Activated CD4-positive, alpha-beta T cell treated with anti-CD3 and anti-CD28 coated beads for 4 hours (primary cell): ENCODE measurements around the gene USF1.
A peak's percentile ranks its signal among the peaks of the same experiment; 100 is the strongest.
"Not testable (repeated sequence)": the region's sequence is repeated elsewhere in the genome, so short reads cannot be mapped to it uniquely, and the experiment has no call there.

ENCODE experiments used
- DNase-seq, 2 donors: peaks; one replicate each; pipeline ENCODE4 v3.0.0-alpha.2; 2020

USF1 gene

DNA sequence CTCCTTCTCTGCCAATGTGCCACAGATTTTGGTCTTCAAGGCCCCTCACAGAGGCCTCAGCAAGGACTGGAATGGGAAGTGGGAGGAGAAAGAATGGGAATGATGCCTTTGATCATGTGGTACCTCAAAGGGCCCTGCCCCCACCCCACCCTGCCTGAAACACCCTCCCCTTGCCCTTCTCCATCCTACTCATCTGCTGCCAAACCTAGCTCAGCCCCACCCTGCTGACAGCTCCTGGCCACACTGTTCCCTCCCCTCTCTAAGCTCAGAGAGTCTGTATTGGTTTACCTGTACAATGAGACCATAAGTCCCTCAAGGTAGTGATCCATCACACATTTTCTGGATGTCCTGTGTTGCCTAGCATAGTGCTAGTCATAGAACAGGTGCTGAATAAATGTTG is 30.6 kb upstream of the USF1 start:
- DNase-seq: no peak

DNA sequence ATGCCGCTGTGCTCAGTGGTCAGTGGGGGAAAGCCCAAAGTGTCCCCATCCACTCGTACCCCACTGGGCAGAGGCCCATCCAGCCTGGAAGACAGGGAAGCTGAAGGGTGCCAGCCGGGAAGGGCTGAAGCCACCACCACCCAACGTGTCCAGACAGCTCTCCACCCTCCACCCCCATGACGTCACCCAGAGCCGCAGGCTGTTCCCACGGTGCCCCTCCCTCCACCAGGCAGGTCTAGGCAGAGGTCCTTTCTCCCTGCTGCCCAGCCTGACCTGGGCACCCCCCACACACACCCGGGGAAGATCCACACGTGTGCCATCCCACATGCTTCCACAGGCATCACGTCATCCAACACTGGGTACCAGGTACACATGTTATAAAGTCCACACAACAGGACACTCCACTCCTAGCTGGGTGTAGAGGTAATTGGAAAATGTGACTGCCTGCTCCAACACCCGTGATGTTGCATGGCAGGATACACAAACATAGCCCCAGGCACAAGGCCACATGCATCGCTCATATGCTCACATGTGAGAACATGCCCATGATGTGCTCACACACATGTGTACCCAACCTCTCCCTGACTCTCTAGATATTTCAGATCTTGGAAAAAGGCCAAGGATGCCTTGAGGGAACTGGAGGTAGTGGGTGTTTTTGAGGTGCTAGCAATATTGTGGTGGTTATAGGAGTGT is 29.0 kb upstream of the USF1 start:
- DNase-seq: no peak

DNA sequence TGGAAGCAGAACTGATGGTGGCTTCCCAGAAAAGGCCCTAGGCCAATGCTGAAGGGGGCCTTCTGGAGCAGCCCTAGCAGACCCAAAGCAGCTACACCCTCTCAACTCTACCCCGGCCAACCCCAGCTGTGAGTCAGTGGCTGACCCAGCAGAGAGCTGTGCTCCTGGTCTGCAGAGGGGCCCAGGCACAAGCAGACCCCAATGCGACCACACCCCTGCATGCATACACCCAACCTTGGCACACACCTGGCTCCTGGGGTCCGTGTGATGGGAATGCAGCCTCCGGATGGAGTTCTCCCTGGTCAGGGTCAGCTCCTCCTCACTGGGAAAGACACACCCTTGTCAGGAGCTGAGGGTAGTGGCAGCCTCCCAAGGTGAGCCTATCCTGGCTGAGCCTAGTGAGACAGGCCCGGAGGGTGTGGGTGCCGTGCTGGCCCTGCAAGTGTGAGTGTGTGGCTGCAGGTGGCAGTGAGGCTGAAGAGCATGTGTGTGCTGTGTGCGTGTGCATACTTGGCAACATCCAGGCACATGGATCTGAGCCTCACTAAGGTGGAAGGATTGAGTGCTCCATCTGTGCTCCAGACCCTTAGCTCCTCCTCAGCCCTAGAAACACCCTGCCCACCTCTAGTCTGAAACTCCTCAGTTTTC is 27.8 kb upstream of the USF1 start:
- no peak for DNase-seq

DNA sequence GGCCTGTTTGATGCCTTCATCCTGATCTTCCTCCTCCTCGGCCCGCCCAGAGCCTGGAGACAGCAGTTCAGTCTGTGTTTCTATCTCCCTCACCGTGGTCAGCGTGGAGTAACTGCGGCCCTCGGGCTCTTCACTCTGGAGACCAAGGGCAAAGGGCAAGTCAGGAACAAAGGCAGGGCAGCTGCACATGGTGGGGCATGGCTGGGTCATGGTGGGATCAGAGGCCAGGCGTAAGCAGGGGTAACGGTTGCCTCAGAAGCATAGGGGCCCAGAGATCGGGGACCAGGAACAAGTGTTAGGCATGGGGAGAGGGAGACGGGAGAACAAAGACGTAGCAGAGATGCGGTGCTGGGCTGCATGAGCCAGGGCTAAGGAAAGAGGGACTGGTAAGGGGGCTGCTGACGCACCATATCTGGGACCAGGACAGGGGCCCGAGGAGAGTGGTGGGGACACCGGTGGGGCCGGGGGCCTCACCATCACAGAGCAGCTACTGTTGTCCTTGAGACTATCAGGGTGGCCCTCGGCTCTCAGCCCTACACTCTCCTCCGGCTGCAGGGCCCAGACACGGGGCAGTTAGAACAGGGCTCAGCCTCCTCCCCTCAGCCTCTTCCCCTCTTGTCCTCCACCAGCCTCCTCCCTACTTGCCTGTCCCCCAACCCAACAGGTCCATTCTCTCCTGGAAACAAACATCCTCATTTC is 27.1 kb upstream of the USF1 start:
- no peak for DNase-seq

DNA sequence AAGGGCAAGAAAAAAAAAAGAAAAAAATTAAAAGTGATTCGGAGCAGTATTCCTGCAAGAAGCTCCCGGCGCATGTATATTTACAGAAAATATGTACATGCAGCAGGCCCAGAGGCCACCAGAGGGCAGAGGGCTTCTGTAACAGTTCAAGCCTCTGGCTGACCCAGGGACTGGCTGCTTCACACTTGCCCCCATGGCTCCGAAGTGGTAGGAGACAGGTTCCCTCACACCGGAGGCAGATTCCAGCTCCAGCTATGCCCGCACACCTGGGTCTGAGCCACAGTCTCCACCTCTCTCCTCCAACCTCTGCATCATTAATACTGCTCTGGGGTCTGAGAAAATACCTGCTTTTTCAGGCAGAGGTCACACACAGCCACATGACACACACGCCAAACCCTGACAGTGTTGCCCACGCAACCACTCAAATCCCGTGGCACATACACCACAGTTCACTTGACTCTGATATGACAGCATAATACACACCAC is 26.2 kb upstream of the USF1 start:
- peak; percentile 37 to 49 for DNase-seq

DNA sequence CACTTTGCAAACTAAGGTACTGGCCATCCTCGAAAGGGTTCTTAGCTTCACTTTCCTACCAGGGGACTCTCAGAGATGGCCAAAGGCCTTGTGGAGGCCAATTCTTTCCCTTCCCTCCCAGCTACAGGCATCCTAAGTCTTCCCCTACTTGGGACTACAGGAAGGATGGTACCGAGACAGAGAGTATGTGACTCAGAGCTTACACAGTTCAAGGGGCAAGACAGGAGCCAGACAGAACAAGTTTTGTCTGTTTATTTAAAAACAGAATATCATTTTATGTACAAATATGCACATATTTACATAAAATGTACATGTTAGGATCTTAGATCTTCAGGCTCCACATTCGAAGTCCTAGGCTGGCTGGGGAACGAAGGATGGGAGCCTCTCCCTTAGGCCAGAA is 25.0 kb upstream of the USF1 start:
- DNase-seq: no peak

DNA sequence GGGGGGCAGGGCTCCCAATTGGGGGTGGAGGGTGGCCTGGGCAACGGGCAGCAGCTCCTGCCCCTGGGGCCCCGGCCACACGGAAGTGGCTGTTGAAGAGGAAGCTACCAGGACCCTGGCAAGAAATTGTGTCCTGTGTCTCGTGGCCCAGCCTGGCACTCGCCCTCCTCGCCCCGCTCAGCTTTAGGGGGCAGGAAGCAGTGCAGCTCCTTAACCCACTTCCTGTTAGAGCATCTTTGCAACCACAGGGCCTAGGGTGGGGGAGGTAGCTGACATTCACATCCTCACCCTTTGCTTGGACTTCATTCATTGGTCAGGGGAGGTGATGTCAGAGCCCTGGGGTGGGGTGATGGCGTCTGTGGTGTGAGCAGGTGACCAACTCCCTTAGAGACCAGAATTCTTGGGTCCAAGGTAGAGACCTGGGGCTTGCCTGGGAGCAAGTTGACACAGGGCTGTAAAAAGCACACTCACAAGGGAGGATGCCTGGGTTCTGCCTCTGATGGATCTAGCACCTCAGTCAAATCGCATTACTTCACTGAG is 24.0 kb upstream of the USF1 start, which contains the start of gene ARHGAP30:
TSS of gene ARHGAP30 (minus strand) at position 161 of the 540 bp plus-strand sequence. CDS start 267 bp downstream, outside the sequence.
- DNase-seq: peak; percentile 75 to 77

DNA sequence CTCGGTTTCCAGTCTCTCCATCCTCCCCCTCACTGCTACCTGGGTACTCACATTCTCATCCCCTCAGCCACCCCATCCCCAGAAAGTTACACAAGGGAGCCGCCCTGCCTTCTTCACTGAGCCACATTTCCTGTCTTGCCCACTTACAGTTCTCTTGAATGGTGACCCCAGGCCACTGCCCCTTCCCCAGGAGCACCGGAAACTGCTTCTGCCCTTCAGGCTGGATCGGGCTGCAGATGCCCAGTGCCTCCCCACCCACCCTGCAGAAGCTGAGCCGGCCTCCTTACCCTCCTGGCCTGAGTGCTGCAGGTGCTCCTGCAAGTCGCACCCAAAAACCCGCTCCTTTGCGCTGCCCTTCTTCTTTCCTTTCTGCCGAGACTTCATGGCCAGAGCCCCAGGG is 23.5 kb upstream of the USF1 start:
- no peak for DNase-seq

DNA sequence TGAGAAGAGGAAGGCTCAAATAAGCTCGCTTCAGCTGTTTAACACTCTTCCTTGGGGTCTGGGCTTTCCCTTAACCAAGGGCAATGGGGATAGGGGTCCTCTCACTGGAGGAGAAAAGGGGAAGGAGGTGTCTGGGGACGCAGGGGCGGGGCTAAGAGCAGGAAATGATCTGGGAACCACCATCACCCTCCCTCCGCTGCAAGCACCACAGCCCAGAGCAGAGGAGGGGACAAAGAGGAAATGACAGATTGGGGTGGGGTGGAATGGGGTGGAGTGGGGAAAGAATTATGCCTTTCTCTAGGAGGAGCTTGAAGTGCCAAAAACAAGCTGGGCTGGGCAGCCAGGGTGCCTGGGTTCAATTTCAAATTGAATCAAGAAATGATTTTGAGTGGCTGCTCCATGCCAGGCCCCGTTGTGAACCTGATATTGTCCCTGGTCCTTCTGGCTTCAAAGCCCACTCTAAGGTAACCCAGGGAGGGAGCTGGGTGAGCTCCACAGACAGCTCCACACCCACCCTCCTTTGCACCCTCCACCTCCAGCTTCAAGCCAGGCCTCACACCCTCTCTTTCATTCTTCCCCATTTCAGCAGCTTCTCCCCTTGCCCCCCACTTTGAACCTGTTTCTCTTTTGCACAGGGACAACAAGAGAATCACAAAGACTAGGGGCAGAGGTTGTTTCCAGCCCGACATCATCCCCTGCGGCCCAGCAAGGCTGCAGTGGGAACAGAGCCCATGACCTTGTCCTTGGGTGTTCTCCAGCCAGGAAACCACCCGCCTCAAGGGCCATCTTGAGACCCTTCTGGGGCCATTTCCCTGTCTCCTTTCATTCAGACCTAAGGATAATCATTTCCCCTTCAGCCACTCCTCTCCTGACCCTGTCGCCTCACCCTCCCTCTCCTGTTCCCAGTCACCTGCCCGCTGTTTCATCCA is 22.8 kb upstream of the USF1 start:
- peak; percentile 77 to 78 for DNase-seq

DNA sequence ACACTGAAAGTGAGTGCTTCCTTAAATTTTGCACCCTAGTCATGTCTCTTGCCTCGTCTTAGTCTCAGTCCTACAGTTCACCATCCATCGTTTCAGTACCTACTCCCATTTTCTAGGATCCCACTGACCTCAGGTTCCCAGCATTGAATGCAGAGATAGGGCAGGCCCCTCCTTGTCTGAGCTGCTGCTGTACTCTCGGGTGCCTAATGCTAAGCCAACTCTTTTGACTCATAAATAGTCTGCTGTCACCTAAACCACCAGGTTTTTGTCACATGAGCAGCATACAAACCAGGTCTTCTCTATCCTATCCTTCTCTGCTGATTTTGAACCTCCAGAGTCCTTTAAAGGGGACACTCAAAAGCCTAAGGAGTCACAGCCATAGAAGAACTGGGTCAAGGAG is 20.9 kb upstream of the USF1 start:
- DNase-seq: no peak

DNA sequence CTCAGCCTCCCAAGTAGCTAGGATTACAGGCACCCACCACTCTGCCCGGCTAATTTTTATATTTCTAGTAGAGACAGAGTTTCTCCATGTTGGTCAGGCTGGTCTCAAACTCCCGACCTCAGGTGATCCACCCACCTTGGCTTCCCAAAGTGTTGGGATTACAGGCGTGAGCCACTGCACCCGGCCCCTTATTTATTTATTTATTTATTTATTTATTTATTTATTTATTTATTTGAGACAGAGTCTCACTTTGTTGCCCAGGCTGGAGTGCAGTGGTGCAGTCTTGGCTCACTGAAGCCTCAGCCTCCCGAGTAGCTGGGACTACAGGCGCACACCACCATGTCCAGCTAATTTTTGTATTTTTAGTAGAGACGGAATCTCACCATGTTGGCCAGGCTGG is 19.9 kb upstream of the USF1 start:
- DNase-seq: not testable (repeated sequence)

DNA sequence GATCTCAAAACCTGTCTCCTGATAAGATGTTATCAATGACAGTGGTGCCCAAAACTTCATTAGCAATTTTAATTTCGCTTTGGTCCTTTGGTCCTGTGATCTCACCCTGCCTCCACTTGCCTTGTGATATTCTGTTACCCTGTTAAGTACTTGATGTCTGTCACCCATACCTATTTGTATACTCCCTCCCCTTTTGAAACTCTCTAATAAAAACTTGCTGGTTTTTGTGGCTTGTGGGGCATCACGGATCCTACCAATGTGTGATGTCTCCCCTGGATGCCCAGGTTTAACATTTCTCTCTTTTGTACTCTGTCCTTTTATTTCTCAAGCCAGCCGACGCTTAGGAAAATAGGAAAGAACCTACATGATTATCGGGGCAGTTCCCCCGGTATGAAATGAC is 18.2 kb upstream of the USF1 start:
- not testable (repeated sequence) for DNase-seq

DNA sequence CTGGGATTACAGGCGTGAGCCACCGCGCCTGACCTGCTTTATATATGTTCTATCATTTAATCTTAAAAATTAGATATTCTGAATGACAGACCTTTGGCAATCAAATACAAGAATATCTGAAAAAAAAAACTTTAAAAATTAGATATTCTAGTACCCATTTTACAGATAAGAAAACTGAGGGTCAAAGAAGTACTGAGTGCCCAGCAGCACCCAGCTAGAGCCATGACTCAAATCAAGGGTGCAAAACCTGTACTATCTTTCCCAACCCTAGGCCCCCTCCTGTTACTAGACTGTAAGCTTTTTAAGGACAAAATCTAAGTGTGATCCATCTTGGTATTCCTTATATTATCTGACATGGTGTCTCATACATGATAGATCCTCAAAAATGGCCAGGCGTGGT is 15.6 kb upstream of the USF1 start:
- no peak for DNase-seq

DNA sequence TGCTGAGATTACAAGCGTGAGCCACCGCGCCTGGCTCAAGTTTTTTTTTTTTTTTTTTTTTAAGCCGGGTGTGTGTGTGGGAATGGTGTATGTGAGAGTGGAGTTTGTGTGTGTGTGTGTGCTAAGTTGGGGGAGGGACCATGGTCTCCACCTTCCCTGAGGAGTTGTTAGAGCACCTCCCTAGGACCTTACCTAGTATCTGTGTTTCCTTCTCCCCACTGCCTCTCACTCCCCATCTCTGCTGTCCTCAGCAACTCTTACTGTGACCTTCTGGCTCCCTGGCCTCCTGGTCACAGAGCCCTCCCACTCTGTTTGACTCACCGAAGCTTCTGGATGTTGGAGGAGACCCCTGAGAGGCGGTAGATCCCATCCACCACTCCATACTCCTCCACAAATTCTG is 13.5 kb upstream of the USF1 start:
- no peak for DNase-seq

DNA sequence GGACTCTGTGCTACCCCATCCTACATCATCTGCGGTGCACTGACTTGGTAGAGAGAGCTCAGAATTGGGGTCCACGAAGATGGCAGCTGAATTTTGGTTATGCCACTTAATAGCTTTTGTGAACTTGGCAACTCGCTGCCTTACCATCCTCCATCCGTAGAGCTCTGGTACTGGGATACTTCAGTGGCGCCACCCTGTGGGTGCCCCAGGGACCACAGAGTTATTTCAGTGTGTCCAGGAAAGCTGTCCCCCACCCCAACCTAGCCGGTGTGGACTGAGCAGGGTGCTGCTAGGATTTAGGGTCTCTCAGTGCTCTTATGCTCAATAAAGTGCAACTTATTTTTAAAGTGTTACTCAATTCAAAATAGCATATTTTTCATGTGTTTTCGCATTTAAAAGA is 9.0 kb upstream of the USF1 start:
- DNase-seq: no peak

DNA sequence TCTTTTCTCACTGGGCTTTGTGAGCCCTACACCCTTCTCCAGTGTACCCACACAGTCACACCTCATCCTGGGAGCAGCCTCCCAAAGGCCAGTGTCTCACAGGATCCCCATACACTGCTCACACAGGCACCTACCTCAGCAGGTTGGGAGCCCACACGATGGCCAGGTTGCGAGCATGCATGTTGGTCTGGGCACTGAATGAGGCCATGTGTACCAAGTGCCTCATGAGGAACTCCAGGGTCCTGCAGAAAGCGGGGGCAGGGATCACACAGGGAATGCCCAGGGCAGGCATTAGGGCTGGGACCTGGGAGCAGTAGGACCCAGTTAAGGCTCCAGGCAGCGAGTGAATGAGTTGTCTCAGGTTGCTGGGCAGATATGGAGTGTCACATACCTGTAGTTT is 8.5 kb upstream of the USF1 start:
- no peak for DNase-seq

DNA sequence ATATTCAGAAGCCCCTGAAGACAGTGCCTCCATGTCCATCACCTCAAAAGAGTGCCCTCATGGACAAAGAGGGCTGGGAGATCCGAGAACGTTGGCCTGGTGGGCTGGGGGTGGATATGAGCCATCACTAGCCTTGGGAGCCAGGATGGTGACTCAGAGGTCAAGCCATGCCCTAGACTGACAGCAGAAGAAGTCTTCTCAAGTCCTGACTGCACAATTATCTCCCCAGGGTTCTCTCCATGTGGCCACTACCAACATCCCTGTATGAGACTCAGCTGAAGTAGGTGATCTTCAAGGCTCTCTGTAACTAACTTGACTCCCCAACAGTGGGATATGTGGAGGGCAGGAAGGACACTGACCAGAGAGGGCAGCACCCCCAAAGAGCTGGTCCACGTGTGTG is 7.1 kb upstream of the USF1 start:
- DNase-seq: no peak

DNA sequence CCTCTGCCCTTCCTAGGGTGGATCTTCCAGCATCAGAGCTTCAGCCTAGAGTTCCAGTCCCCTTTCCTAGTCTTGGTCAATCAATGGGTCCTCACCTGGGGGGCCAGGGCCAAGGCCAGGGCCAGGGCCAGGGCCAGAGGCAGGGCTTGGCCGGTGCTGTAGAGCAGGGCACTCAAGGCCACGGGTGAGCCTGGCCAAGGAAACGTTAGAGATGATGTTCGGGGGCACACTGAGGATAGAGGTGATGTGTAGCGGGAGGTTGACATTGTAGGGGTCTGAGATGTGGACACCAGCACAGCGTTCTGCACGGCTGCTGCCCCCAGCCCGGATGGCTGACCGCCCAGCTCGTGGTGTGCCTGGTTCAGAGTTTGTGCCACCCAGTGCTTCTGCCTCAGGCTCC is 5.4 kb upstream of the USF1 start:
- no peak for DNase-seq

DNA sequence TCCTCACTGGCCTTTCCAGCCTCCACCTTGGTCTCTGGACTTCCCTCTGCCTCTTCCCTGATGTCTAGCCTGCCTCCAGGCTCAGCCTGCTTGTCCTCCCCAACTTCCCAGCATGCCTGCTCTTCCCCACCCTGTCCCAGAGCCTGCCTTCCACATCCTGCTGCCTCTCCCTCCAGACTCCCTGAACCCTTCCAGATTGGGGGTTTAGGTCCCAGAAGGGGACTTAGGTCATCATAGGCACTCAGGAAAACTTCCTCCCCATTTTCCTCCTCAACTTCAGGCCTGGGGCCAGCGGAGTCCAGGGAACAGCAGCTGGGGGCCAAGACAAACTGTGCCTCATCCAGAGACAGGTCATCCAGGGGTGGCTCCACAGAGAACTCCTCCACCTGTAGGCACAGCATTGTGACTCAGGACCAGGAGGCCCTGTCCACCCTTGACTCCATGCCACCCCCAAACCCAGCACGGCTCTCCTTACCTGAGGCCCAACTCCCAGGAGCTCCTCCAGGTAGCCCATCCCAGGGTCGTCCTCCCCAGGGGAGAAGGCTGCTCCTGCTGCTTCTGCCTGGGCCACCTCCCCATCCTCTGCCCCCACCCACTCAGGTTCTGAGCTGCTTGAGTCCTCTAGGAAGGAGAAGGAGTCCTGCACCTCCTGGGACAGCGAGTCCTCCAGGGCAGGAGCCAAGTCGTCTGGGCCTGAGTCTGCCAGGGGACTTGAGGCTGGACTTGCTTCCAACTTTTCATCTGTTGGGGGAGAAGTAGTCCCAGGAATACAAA is 3.4 kb upstream of the USF1 start:
- no peak for DNase-seq

DNA sequence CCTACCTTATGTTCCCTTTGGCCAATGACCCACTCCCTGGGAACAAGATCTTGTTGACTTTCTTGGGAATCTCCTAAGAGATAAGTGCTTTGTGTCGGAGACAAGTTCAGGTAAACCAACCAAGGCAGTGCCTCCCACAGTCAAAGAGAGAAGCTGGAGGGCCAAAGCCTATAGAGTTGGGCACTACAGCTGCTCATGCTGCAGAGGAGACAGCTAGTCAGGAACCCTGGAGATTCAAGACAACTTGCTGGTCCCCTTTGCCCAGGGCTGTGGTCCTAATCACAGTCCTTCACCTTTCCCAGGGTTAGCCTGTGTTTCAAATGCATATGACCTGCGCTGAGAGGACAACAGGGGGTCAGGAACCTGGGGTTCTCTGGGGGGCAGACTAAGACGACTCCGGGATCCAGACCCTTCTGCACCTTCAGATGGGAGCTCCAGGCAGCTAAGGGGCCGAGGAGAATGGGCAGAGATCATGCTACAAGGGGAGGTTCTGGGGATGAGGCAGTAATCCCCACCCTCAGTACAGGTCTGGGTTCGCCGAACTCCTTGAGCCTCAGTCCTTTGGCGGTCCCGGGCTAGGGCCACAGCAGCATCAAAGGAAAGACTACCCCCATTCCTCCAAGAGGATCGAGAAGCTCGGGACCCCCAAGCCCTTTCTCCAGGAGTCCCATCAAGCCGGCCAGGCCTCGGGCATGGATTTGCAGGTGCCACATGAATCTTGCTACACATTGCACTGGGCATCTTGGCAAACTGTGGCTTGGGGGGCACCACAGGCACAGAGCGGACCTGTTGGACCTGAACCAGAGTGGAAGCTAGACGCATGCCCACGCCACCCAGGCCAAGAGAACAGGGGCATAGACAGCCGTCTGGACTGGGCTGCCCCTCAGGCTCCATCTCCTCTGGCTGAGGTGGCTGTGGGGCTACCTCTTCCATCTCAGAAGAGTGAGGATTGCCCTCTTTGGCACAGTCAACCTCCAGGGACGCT is 2.0 kb upstream of the USF1 start:
- DNase-seq: no peak
